ENCODE data around the gene PSTPIP2. TPM values are rescaled to one million over a fixed set of nuclear protein-coding genes. Genes with fewer than 3 reads are reported as not detected.
A peak's percentile ranks its signal among the peaks of the same experiment; 100 is the strongest.

The PSTPIP2 gene
- total and polyA plus RNA-seq, 2 of the 13 experiments (the other 11 are each of a cell fraction or from before 2014, with no cell fraction given) = 0.25 to 0.27 TPM

DNA sequence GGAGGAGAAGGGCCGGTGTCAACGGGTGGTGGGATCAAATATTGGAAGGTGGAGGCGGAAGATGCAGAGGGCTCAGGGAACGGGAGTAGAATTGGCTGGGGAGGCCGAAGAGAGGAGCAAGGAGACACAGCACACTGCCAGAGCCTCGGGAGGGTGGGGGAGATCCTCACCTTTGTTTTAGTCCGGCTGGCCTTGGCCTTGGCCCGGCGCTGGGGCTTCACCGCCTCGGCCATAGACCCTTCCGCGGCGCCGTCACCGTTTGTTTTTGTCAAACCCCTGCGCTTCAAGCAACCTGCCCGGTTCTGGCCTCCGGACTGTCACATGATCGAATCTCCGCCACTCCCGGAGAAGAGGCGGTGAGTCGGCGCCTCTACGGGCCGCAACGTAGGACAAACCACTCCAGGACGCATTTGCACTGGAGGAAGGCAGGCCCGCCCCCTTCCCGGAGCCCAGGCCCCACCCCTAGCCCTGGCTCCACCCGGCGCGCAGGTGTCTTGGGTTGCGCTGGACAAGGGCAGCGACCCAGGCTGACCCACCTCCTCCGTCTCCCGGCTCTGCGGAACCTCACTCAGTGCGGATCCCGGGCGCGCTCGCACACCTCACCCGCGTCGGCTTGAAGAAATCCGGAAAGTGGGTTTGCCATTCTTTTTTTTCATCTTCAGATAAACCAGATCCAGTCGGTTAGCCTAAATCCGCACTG is 104.9 kb downstream of the PSTPIP2 start, which contains the start of gene EPG5 (continued):
- TF ChIP-seq RBFOX2 (IDR thresholded peaks at IDR 0.05; ENCODE audit: low read depth, low read length) = peak; percentile 72
- TF ChIP-seq TGIF2 (CRISPR knock-in tag; IDR thresholded peaks at IDR 0.05) = no peak; the same call in 1 of the 2 replicates
- TF ChIP-seq ATRX (CRISPR knock-in tag; IDR thresholded peaks at IDR 0.05; ENCODE audit: borderline replicate concordance) = no peak
- peak; percentile 63; the same call in 1 of the 2 replicates for TF ChIP-seq ZNF280B (CRISPR knock-in tag; IDR thresholded peaks at IDR 0.05; ENCODE audit: borderline replicate concordance)
- peak; percentile 80; the same call in 1 of the 2 replicates for TF ChIP-seq KDM2A (CRISPR knock-in tag; IDR thresholded peaks at IDR 0.05; ENCODE audit: borderline replicate concordance, low read depth)
- TF ChIP-seq BRD4 (CRISPR knock-in tag; IDR thresholded peaks at IDR 0.05) = no peak
- peak; percentile 93 for TF ChIP-seq PHF20 (CRISPR knock-in tag; IDR thresholded peaks at IDR 0.05)
- TF ChIP-seq ZIK1 (CRISPR knock-in tag; IDR thresholded peaks at IDR 0.05; ENCODE audit: borderline replicate concordance, low read depth) = 0 out of 2 replicates have a peak, but pooled peaks have one; percentile 38
- TF ChIP-seq TRIM24 (CRISPR knock-in tag; IDR thresholded peaks at IDR 0.05) = no peak
- TF ChIP-seq NFIC (IDR thresholded peaks at IDR 0.05; ENCODE audit: low read length) = no peak
- no peak for TF ChIP-seq TBP (CRISPR knock-in tag; IDR thresholded peaks at IDR 0.05)
- TF ChIP-seq ZNF335 (CRISPR knock-in tag; IDR thresholded peaks at IDR 0.05) = no peak; the same call in 1 of the 2 replicates
- TF ChIP-seq TCF7L2 (IDR thresholded peaks at IDR 0.05; ENCODE audit: low read depth, low read length) = no peak
- TF ChIP-seq LCORL (IDR thresholded peaks at IDR 0.05) = no peak
- TF ChIP-seq LCORL (CRISPR knock-in tag; IDR thresholded peaks at IDR 0.05) = peak; percentile 47; the same call in 1 of the 2 replicates
- no peak for TF ChIP-seq STAT6 (CRISPR knock-in tag; IDR thresholded peaks at IDR 0.05; ENCODE audit: borderline replicate concordance)
- TF ChIP-seq ZNF790 (CRISPR knock-in tag; IDR thresholded peaks at IDR 0.05; ENCODE audit: borderline replicate concordance) = no peak; the same call in 1 of the 2 replicates
- peak; percentile 93 for TF ChIP-seq SPEN (CRISPR knock-in tag; IDR thresholded peaks at IDR 0.05; ENCODE audit: low read depth)
- peak; percentile 73 for TF ChIP-seq PHF21A (CRISPR knock-in tag; IDR thresholded peaks at IDR 0.05)
- TF ChIP-seq, protein P1, sequence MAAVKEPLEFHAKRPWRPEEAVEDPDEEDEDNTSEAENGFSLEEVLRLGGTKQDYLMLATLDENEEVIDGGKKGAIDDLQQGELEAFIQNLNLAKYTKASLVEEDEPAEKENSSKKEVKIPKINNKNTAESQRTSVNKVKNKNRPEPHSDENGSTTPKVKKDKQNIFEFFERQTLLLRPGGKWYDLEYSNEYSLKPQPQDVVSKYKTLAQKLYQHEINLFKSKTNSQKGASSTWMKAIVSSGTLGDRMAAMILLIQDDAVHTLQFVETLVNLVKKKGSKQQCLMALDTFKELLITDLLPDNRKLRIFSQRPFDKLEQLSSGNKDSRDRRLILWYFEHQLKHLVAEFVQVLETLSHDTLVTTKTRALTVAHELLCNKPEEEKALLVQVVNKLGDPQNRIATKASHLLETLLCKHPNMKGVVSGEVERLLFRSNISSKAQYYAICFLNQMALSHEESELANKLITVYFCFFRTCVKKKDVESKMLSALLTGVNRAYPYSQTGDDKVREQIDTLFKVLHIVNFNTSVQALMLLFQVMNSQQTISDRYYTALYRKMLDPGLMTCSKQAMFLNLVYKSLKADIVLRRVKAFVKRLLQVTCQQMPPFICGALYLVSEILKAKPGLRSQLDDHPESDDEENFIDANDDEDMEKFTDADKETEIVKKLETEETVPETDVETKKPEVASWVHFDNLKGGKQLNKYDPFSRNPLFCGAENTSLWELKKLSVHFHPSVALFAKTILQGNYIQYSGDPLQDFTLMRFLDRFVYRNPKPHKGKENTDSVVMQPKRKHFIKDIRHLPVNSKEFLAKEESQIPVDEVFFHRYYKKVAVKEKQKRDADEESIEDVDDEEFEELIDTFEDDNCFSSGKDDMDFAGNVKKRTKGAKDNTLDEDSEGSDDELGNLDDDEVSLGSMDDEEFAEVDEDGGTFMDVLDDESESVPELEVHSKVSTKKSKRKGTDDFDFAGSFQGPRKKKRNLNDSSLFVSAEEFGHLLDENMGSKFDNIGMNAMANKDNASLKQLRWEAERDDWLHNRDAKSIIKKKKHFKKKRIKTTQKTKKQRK (IDR thresholded peaks at IDR 0.05; ENCODE audit: low read length) = no peak
- no peak for TF ChIP-seq ZNF747 (CRISPR knock-in tag; IDR thresholded peaks at IDR 0.05; ENCODE audit: borderline replicate concordance)
- no peak for TF ChIP-seq ZFAT (CRISPR knock-in tag; conservative IDR thresholded peaks at IDR 0.05)
- TF ChIP-seq SETDB1 (CRISPR knock-in tag; IDR thresholded peaks at IDR 0.05; ENCODE audit: borderline replicate concordance) = no peak
- TF ChIP-seq PAX8 (CRISPR knock-in tag; IDR thresholded peaks at IDR 0.05; ENCODE audit: borderline replicate concordance) = no peak

Data from HepG2 (cell line).